Myocyte (in vitro differentiated cells): ENCODE measurements around the gene DUOXA2. TPM values are rescaled to one million over a fixed set of nuclear protein-coding genes. Genes with fewer than 3 reads are reported as not detected.
"Not testable (repeated sequence)": the region's sequence is repeated elsewhere in the genome, so short reads cannot be mapped to it uniquely, and the experiment has no call there.

Experiments
- DNase-seq: peaks from one replicate; pipeline ENCODE4 v3.0.0-alpha.2; 2012; ENCODE audit warnings: low read depth
- total RNA-seq: library from RNA; depleted of rRNA; stranded (reverse); fragments of >200 nt; gene quantifications from 2 replicates; pipeline ENCODE4 v1.2.3, GENCODE V29; 2014

The DUOXA2 gene
- total RNA-seq, 1 donor from 2014 or later = not detected

- DNase-seq = no peak
Observed at GRCh38 chr15:45134682-45135604, 20.8 kb downstream of the DUOXA2 start.

- DNase-seq = not testable (repeated sequence)
Observed at GRCh38 chr15:45135705-45136377, 21.7 kb downstream of the DUOXA2 start.

GRCh38 chr15:45136378-45136764 lies 22.2 kb downstream of the DUOXA2 start:
- DNase-seq = no peak

GRCh38 chr15:45137703-45138102 lies 23.6 kb downstream of the DUOXA2 start:
- DNase-seq = no peak

GRCh38 chr15:45138814-45139765 lies 25.0 kb downstream of the DUOXA2 start:
- no peak for DNase-seq

DNA sequence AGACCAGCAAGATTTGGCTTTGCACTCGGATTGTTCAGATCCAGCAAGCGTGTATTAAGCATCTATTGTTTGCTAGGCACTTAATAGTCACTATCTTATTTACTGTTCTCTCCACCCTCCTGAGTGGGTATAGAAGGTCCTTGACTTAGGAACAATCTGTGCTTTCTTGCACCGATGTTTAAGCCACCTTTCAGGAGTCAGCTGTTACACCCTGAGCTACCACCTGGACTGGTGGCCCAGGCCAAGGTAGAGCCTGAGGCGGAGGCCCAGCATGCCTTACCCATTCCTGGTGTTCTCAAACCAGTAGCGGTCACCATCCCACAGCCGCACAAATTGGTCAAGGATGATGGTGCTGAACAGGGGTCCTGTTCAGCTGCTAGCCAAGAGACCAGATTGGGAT lies 25.6 kb downstream of the DUOXA2 start:
- no peak for DNase-seq

DNA sequence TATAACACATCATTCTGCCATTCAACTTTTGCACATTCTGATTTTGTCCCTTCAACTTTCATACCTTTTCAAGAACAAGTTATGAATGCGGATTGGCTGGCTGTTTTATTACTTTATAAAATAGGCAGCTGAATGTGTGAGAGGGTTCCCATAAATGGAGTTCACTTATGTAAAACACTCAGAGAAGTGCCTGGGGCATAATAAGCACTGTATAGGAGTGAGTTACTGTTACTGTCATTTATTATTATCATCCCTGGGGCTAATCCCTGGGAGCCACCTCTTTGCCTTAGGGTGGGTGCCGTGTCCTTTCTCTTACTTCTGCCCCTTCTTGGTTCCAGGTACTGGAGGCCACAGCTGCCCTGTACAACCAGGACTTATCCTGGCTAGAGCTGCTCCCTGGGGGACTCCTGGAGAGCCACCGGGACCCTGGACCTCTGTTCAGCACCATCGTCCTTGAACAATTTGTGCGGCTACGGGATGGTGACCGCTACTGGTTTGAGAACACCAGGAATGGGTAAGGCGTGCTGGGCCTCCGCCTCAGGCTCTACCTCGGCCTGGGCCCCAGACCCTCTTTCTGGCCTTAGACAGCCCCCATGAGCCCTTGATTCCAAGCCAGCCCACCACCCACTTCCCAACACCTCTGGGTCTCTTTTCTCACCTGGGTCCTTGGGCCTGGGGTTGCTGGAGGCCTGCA lies 26.6 kb downstream of the DUOXA2 start:
- no peak for DNase-seq

DNA sequence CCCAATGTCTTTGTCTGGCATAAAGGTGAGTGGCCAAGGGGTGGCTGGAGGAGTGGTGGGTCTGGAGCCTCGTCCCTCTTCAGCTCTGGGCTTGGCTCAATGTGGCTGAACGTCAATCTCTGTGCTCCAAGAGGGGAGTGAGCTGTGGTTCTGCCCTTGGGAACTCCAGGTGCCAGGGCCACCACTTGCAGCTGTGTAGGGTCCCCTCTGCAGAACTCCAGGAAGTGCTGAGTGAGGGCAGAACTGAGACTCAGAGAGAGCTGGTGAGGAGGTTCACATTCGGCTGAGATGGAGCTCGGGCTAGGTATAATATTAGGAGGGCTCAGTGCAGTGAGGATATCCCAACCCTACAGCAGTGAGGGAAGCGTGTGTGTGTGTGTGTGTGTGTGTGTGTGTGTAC lies 27.3 kb downstream of the DUOXA2 start:
- DNase-seq = no peak

- no peak for DNase-seq
Observed at GRCh38 chr15:45143056-45143455, 28.9 kb downstream of the DUOXA2 start.

GRCh38 chr15:45143946-45144345 lies 29.8 kb downstream of the DUOXA2 start:
- no peak for DNase-seq

GRCh38 chr15:45144775-45145174 lies 30.6 kb downstream of the DUOXA2 start:
- DNase-seq = no peak

GRCh38 chr15:45146405-45146804 lies 32.3 kb downstream of the DUOXA2 start:
- DNase-seq = no peak

DNA sequence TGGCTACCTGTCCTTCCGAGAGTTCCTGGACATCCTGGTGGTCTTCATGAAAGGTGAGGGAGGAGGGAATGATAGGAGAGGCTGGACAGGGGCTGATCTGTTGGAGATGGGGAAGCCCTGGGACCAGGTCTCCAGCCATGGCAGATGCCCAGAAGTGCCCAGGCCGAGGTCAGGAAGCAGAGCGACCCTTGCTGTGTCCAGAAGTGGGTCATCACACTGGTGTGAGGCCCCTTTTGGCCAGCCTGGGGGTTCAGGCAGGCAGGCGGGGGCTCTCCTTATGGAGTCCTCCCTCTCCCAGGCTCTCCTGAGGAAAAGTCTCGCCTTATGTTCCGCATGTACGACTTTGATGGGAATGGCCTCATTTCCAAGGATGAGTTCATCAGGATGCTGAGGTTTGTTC lies 33.5 kb downstream of the DUOXA2 start:
- no peak for DNase-seq

GRCh38 chr15:45148076-45149059 lies 34.2 kb downstream of the DUOXA2 start:
- no peak for DNase-seq

DNA sequence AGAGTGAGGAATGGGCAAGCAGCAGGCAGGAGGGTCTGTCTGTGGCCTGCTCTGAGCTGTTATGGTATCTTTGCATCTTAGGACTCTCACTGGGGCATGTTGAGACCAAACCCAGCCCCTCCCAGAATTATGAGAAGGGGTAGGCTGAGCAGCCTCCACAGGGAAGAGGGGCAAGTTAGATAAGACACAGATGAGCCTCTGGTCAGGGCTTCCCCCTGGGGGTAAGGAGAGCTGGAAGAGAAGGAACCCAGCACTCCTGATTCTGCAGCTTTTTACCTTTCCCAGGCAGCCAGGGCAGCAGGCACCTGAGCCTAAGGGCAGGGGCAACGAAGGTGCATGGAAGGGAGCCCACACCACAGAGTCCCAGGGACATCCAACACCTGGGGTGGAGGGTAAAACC lies 34.9 kb downstream of the DUOXA2 start:
- DNase-seq = no peak

DNA sequence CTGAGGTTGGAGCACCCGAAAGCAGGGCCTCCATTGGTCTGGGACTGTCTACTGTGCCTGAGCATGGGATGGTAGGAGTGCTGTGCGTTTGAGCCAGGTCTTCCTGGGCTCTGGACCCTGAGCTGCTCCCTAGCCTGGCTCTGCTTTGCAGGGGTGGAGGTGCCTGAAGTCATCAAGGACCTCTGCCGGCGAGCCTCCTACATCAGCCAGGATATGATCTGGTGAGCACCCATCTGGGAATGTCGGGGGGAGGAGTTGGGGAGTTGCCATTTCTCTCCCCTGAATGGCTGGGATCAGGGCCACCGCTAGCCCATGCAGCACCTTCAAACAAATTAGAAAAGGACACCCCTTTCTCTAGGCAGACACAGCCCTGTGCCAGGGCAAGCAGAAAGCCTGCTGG lies 36.4 kb downstream of the DUOXA2 start:
- no peak for DNase-seq

DNA sequence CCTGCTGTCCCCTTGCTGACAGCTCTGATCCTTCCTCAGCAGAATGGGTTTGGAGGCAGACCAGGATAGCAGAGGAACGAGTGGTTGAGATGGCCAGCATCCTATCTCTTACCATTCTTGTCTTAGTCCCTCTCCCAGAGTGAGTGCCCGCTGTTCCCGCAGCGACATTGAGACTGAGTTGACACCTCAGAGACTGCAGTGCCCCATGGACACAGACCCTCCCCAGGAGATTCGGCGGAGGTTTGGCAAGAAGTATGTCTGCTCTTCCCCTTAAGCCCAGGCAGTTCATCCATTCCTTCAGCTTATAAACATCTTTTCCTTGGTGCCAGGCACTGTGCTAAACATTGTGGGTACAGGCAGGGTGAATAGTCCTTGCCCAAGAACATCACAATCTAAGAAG lies 36.9 kb downstream of the DUOXA2 start:
- DNase-seq = no peak

DNA sequence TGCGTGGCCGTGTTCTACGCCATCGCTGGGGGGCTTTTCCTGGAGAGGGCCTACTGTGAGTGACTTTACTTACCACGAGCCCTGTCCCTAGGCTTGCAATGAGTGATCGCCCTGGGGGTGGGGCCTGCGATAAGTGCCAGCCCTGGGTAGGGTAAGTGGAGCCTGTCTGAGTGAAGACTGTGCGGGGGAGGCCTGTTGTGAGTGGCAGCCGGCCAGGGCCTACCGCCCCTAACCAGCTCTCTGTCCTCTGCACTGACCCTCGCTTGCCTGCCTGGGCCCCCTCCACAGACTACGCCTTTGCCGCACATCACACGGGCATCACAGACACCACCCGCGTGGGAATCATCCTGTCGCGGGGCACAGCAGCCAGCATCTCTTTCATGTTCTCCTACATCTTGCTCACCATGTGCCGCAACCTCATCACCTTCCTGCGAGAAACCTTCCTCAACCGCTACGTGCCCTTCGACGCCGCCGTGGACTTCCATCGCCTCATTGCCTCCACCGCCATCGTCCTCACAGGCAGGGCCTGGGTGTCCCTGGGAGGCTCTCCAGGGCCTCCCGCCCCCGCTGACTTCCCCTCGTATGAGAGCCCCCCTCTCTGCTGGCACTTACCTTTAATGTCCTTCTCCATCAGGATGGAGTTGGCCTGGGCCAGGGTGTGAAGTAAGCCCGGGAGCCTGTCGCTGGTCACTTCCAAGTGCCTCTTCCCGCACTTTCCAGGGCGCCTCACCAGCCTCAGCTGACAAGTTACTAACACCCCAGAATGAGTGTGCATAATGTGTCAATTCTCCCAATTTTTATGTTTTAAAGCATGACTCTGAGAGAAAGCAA lies 38.1 kb downstream of the DUOXA2 start:
- no peak for DNase-seq

DNA sequence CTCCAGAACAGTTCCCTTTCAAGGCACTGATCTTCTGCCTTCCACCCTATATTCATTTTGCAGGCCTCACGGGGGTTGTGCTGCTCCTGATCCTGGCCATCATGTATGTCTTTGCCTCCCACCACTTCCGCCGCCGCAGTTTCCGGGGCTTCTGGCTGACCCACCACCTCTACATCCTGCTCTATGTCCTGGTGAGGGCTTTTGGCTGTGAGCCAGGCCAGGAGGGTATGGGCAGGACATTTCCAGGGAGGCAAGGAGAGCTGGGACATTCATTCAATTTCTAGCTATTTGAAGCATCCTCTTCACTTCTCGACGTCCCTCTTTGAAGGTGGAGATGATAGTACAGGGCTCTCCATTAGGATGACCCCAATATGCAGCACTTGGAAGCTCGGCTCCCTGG lies 41.6 kb downstream of the DUOXA2 start:
- no peak for DNase-seq
